GM21526 (cell line): ENCODE results near the gene KCNN2.

Source experiments
- ATAC-seq: cut with Tn5 transposase; IDR thresholded peaks from one replicate; pipeline ENCODE4 v1.9.1; 2021; ENCODE audit warnings: moderate library complexity; ENCODE audit not compliant: unreplicated experiment, low FRiP score

The KCNN2 gene

GRCh38 chr5:114361724-114362196 lies at the start of gene KCNN2:
Gene KCNN2, plus strand, starts transcription at chr5:114362070. Its CDS starts 70 bp downstream, at chr5:114362140.
- peak; percentile 62 for ATAC-seq

- ATAC-seq: no peak
Observed at GRCh38 chr5:114312658-114313057, 49.2 kb upstream of the KCNN2 start.

GRCh38 chr5:114314061-114314460 lies 47.8 kb upstream of the KCNN2 start:
- ATAC-seq: no peak

- ATAC-seq: no peak
Observed at GRCh38 chr5:114316167-114316566, 45.7 kb upstream of the KCNN2 start.

GRCh38 chr5:114317751-114318150 lies 44.1 kb upstream of the KCNN2 start:
- ATAC-seq: no peak

- no peak for ATAC-seq
Observed at GRCh38 chr5:114319236-114319635, 42.6 kb upstream of the KCNN2 start.

GRCh38 chr5:114319821-114320220 lies 42.0 kb upstream of the KCNN2 start:
- no peak for ATAC-seq

GRCh38 chr5:114324282-114324681 lies 37.6 kb upstream of the KCNN2 start:
- no peak for ATAC-seq

GRCh38 chr5:114325541-114325940 lies 36.3 kb upstream of the KCNN2 start:
- no peak for ATAC-seq

- no peak for ATAC-seq
Observed at GRCh38 chr5:114327474-114327873, 34.4 kb upstream of the KCNN2 start.

- ATAC-seq: no peak
Observed at GRCh38 chr5:114327987-114328386, 33.9 kb upstream of the KCNN2 start.

- ATAC-seq: no peak
Observed at GRCh38 chr5:114330916-114331531, 30.8 kb upstream of the KCNN2 start.

- no peak for ATAC-seq
Observed at GRCh38 chr5:114332493-114332892, 29.4 kb upstream of the KCNN2 start.

- ATAC-seq: no peak
Observed at GRCh38 chr5:114332925-114333324, 28.9 kb upstream of the KCNN2 start.

- no peak for ATAC-seq
Observed at GRCh38 chr5:114335391-114335790, 26.5 kb upstream of the KCNN2 start.

- ATAC-seq: no peak
Observed at GRCh38 chr5:114339108-114339507, 22.8 kb upstream of the KCNN2 start.

GRCh38 chr5:114346181-114346580 lies 15.7 kb upstream of the KCNN2 start:
- no peak for ATAC-seq

- no peak for ATAC-seq
Observed at GRCh38 chr5:114355086-114355830, 6.6 kb upstream of the KCNN2 start.

GRCh38 chr5:114358329-114358728 lies 3.5 kb upstream of the KCNN2 start:
- ATAC-seq: no peak

- ATAC-seq: no peak
Observed at GRCh38 chr5:114360357-114360756, 1.5 kb upstream of the KCNN2 start.

GRCh38 chr5:114360816-114361723 lies 800 bp upstream of the KCNN2 start:
- peak; percentile 20 for ATAC-seq
